GM12874 (cell line): ENCODE measurements around the gene CTTNBP2NL.
A peak's percentile ranks its signal among the peaks of the same experiment; 100 is the strongest.

Experiments used
- CTCF ChIP-seq: IDR thresholded peaks from 2 replicates; pipeline ENCODE4 v1.5.1; 2011; ENCODE audit warnings: low read depth, mild to moderate bottlenecking, control low read depth, low read length, moderate library complexity; ENCODE audit not compliant: insufficient read depth

The CTTNBP2NL gene

GRCh38 chr1:112388436-112388835 is 7.6 kb upstream of the CTTNBP2NL start:
- TF ChIP-seq CTCF, result no peak

- no peak for TF ChIP-seq CTCF
These were observed 6.3 kb upstream of the CTTNBP2NL start for GRCh38 chr1:112389689-112390088.

- TF ChIP-seq CTCF, result peak; percentile 82
These were observed 5.0 kb upstream of the CTTNBP2NL start for GRCh38 chr1:112390775-112391602.

- TF ChIP-seq CTCF, result no peak
These were observed 4.4 kb upstream of the CTTNBP2NL start for GRCh38 chr1:112391603-112391940.

GRCh38 chr1:112393631-112393974 is 2.4 kb upstream of the CTTNBP2NL start:
- no peak for TF ChIP-seq CTCF

GRCh38 chr1:112394743-112395062 is 1.3 kb upstream of the CTTNBP2NL start:
- TF ChIP-seq CTCF, result no peak

GRCh38 chr1:112395256-112395820 is 676 bp upstream of the CTTNBP2NL start:
- no peak for TF ChIP-seq CTCF
